ENCODE results near the gene SSH2.
A peak's percentile ranks its signal among the peaks of the same experiment; 100 is the strongest.

Gene SSH2

GRCh38 chr17:29593591-29594518 is 336.2 kb downstream of the SSH2 start:
- no peak overlapping the region for H3K27ac Mint-ChIP-seq

DNA sequence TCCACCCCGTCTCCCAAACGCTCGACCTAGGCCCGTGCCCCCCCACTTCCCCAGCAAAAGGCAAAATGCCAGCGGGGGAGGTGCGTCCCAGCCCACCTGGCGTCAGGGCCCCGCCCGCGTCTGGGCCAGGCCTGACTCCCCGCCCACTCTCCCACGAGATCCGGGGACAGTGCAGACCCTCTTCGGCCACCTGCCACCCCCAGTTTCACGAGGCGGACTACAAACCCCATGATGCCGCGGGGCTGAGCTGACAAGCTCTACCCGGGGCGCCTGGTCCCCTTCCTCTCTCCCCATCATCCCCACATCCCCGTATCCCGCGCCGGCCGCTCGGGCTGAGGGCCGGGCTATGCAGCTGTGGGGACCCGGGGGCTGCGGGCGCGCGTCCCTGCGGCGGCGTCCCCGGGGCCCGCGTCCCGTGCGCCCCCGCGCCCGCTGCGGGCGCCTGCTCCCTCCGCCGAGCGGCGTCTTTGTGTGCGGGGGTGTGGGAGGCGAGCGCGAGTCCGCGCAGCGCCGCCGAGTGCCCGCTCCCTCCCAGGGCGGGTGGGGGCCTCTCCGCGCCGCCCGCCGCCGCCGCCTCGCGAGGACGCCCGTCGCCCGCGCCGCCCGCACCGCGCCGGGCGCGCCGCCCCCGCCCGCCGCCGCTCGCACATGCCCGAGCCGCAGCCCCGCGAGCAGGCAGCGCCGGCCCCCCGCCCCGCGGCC is 337.0 kb downstream of the SSH2 start, which contains the start of gene ANKRD13B:
Gene ANKRD13B (plus strand): TSS at position 283 of the 702 bp plus-strand sequence. CDS start 490 bp downstream, outside the sequence.
- Mint-ChIP-seq H3K36me3 (no peaks in the 10 kb centered on the region), H3K4me3 (peak within 1 kb of the TSS; percentile 90), H3K27ac (no peak within 1 kb of the TSS), H3K27me3 (no peaks in the 10 kb centered on the region), H3K4me1 (ENCODE audit: low read depth) (peaks cover 40% of the 10 kb centered on the region), H3K9me3 (ENCODE audit: low read depth) (no peaks in the 10 kb centered on the region)

More at GRCh38 chr17:29593591-29594518, 336.2 kb downstream of the SSH2 start:
- Mint-ChIP-seq H3K4me1 (ENCODE audit: low read depth) (peaks cover 37% of the 10 kb centered on the region), H3K4me3 (peak overlapping the region; percentile 79), H3K9me3 (ENCODE audit: low read depth) (no peaks in the 10 kb centered on the region), H3K27me3 (no peaks in the 10 kb centered on the region), H3K36me3 (no peaks in the 10 kb centered on the region)

DNA sequence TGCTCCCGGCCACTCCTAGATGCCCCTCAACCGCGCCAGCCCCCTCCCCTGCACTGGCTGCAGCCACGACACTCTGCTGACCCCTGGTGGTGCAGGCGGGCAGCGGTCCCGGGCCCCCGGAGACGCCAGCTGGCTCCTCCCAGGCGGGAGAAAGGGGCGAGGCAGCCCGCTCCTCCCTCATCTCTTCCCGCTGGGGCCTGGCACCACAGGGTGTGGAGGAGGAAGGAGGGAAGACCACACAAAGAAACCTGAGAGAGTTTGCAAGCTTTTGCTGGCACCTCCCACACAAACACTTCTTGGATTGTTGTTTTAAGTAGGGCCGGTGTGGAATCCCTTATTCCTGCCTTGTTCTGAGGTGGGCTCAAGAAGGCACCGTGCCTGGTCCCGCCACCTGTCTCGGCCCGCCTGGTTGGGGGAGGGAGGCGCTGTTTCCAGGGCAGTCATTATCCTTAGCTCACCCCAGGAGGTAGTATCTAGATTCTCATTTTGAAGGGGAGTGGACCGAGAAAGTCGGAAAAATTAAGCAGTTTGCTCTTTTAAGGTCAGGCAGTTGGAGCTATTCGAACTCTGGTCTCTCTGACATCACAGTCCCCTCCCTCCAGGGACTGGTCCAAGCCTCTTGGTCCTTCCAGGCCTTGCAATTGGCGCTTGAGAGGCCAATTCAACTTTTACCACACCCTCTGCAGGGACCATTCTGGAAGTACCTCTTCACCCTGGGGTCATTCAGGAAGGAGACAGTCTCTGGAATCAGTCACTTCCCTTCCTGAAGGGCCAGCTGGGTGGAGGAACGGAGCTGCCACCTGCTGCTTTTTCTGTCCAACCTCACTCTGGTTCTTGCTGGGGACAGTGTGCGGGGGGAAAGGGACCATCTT is 338.1 kb downstream of the SSH2 start:
- H3K27ac Mint-ChIP-seq: peak overlapping the region; percentile 79
- H3K36me3 Mint-ChIP-seq: no peaks in the 10 kb centered on the region
- H3K4me1 Mint-ChIP-seq (ENCODE audit: low read depth): peaks cover 48% of the 10 kb centered on the region
- peak overlapping the region; percentile 90 for H3K4me3 Mint-ChIP-seq
- no peaks in the 10 kb centered on the region for H3K27me3 Mint-ChIP-seq
- H3K9me3 Mint-ChIP-seq (ENCODE audit: low read depth): no peaks in the 10 kb centered on the region

DNA sequence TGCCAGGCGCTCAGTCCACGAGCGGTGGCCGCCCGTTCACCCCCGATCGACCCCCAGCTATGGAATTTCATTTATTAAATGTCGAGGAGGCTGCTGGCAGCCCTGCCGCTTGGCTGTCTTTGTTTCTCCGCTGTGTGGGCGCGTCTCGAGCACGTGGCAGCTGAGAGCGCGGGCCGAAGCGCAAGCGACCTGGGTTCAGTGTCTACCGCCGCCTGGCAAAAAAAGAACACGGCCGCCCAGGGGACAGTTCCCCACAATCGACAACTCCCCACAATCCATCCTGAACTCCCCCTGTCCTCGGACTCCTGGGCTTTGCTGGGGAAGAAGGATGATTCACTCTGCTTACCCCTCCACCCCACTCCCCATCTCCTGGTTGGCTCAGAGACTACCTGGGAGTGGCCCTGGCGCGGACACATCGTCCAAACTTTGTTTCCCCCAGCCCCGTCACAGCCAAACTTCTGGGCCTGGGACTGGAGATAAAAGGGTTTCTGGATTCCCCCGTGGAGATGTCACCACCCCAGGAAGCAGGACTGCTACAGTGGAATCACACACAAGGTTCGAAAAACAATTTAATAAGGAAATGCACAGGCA is 338.8 kb downstream of the SSH2 start:
- no peaks in the 10 kb centered on the region for H3K36me3 Mint-ChIP-seq
- no peaks in the 10 kb centered on the region for H3K27me3 Mint-ChIP-seq
- H3K27ac Mint-ChIP-seq: peak overlapping the region; percentile 79
- peaks cover 54% of the 10 kb centered on the region for H3K4me1 Mint-ChIP-seq (ENCODE audit: low read depth)
- H3K4me3 Mint-ChIP-seq: peak overlapping the region; percentile 90
- no peaks in the 10 kb centered on the region for H3K9me3 Mint-ChIP-seq (ENCODE audit: low read depth)

DNA sequence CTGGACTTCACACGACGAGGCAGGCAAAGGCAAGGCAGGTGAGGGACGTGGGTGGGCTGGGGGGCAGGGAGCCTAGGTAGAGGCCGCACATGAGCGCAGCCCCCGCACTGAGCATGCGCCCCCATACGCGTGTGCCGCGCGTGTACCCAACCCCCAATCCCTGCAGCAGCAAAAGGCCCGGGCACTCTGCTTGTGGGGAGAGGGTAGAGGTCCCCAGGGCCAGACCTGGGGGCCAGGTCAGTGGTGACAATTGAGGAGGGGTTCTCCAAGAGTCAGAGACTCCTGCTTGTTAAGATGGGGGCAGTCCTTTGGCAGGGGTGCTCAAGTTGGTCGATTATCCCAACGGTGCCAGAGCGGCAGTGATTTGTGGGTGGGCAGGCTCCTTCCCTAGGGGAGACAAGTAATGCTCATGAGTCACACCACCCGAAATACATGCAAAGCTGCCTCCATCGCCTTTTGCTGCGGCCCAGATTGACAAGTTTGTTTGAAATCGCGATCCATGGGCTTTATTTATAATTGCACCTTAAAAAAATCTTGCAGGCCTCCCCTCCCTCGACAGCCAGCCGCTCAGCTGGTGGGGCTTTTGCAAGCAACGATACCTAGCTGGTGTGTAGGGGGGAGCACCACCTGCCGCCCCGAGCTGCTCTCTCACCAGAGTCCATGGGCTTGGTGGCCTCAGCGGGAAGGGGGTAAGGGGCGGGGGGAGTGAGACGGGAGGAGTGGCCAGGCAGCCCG is 339.4 kb downstream of the SSH2 start:
- H3K36me3 Mint-ChIP-seq: no peaks in the 10 kb centered on the region
- no peaks in the 10 kb centered on the region for H3K27me3 Mint-ChIP-seq
- no peaks in the 10 kb centered on the region for H3K9me3 Mint-ChIP-seq (ENCODE audit: low read depth)
- peak overlapping the region; percentile 90 for H3K4me3 Mint-ChIP-seq
- peaks cover 61% of the 10 kb centered on the region for H3K4me1 Mint-ChIP-seq (ENCODE audit: low read depth)
- peak overlapping the region; percentile 92 for H3K27ac Mint-ChIP-seq

GRCh38 chr17:29589524-29590410 is 340.3 kb downstream of the SSH2 start, which contains the start of gene GIT1:
Gene GIT1, minus strand, starts transcription at chr17:29589648. Its CDS starts 270 bp downstream, at chr17:29589378.
- Mint-ChIP-seq H3K4me3 (peak within 1 kb of the TSS; percentile 97), H3K36me3 (no peaks in the 10 kb centered on the region)

DNA sequence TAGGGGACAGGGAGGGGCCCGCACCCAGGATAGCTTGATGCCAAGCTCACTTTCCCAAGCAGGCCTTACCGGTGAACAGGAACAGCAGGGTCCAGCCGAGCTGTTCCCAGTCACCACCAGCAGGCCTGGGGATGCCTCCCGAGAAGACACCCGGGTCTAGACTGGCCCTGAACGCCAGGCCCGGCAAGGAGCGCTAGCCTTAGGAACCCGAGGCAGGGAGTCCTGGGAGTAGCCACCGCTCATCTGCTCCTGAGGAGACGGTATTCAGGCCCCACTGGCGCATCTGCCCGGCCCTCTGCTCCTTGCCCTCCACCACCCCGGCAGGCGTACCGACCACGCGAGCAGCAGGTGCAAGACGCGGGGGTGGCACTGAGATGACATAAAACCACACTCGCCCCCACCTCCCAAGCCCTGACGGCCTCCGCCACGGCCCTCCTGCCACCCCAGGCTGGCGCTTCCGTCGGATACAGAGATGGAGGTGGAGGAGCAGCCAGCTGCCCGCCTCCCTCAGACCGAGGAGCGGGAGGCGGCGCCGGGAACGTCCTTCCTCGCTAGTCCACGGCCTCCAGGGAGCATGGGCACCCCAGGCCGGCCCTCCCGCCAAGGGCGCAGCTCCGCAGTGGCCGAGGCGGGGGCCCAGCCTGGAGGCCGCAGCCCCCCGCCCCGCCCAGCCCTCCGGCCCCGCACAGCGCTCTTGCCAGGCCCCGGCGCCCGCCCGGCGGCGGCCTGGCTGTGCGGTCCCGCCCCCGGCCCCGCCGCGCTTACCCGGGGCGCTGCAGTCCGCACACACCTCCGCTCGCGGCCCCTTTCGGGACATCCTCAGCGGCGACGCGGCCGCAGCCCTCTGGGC is 341.2 kb downstream of the SSH2 start:
- no peaks in the 10 kb centered on the region for H3K36me3 Mint-ChIP-seq
- peak overlapping the region; percentile 92 for H3K27ac Mint-ChIP-seq
- H3K4me3 Mint-ChIP-seq: peak overlapping the region; percentile 97
- H3K27me3 Mint-ChIP-seq: no peaks in the 10 kb centered on the region
- H3K4me1 Mint-ChIP-seq (ENCODE audit: low read depth): peaks cover 65% of the 10 kb centered on the region
- no peaks in the 10 kb centered on the region for H3K9me3 Mint-ChIP-seq (ENCODE audit: low read depth)

More at GRCh38 chr17:29589524-29590410, 340.3 kb downstream of the SSH2 start, which contains the start of gene GIT1:
- Mint-ChIP-seq H3K4me1 (ENCODE audit: low read depth) (peaks cover 61% of the 10 kb centered on the region), H3K27ac (peak within 1 kb of the TSS; percentile 92), H3K9me3 (ENCODE audit: low read depth) (no peaks in the 10 kb centered on the region), H3K27me3 (no peaks in the 10 kb centered on the region)

- H3K27me3 Mint-ChIP-seq: no peaks in the 10 kb centered on the region
- peaks cover 66% of the 10 kb centered on the region for H3K4me1 Mint-ChIP-seq (ENCODE audit: low read depth)
Measured at GRCh38 chr17:29588017-29588561, 341.9 kb downstream of the SSH2 start.

GRCh38 chr17:29587591-29587990 is 342.4 kb downstream of the SSH2 start:
- Mint-ChIP-seq H3K4me1 (ENCODE audit: low read depth) (peaks cover 63% of the 10 kb centered on the region), H3K9me3 (ENCODE audit: low read depth) (no peaks in the 10 kb centered on the region), H3K27ac (peak overlapping the region; percentile 92), H3K4me3 (peak overlapping the region; percentile 97), H3K36me3 (no peaks in the 10 kb centered on the region), H3K27me3 (no peaks in the 10 kb centered on the region)

More at GRCh38 chr17:29588017-29588561, 341.9 kb downstream of the SSH2 start:
- no peaks in the 10 kb centered on the region for H3K36me3 Mint-ChIP-seq
- H3K9me3 Mint-ChIP-seq (ENCODE audit: low read depth): no peaks in the 10 kb centered on the region
- H3K4me3 Mint-ChIP-seq: peak overlapping the region; percentile 97
- peak overlapping the region; percentile 92 for H3K27ac Mint-ChIP-seq

- H3K36me3 Mint-ChIP-seq: no peaks in the 10 kb centered on the region
- H3K27ac Mint-ChIP-seq: peak overlapping the region; percentile 92
- no peaks in the 10 kb centered on the region for H3K27me3 Mint-ChIP-seq
- no peaks in the 10 kb centered on the region for H3K9me3 Mint-ChIP-seq (ENCODE audit: low read depth)
- peaks cover 58% of the 10 kb centered on the region for H3K4me1 Mint-ChIP-seq (ENCODE audit: low read depth)
- peak overlapping the region; percentile 97 for H3K4me3 Mint-ChIP-seq
Measured at GRCh38 chr17:29586676-29587469, 343.2 kb downstream of the SSH2 start.

GRCh38 chr17:29585080-29585751 is 344.8 kb downstream of the SSH2 start:
- H3K27me3 Mint-ChIP-seq: no peaks in the 10 kb centered on the region
- H3K4me1 Mint-ChIP-seq (ENCODE audit: low read depth): peaks cover 49% of the 10 kb centered on the region
- no peaks in the 10 kb centered on the region for H3K9me3 Mint-ChIP-seq (ENCODE audit: low read depth)
- peaks cover 3% of the 10 kb centered on the region for H3K36me3 Mint-ChIP-seq
- no peak overlapping the region for H3K27ac Mint-ChIP-seq
- H3K4me3 Mint-ChIP-seq: peak overlapping the region; percentile 23
